Nucleus accumbens (tissue), 56 donors: ENCODE measurements around the gene OR52M1.
"Not testable (repeated sequence)": the region's sequence is repeated elsewhere in the genome, so short reads cannot be mapped to it uniquely, and the experiment has no call there.

Experiments used
- DNase-seq, 56 donors: peaks; one replicate each; lab custom pipeline; 2025; lab: John Stamatoyannopoulos, UW

The OR52M1 gene

GRCh38 chr11:4544891-4545290 is at the start of gene OR52M1:
Gene OR52M1, plus strand, starts transcription at chr11:4545191. Its CDS starts 0 bp downstream, at chr11:4545191.
- DNase-seq: no peak

- DNase-seq: no peak
Observed at GRCh38 chr11:4495487-4495886, 49.5 kb upstream of the OR52M1 start.

DNA sequence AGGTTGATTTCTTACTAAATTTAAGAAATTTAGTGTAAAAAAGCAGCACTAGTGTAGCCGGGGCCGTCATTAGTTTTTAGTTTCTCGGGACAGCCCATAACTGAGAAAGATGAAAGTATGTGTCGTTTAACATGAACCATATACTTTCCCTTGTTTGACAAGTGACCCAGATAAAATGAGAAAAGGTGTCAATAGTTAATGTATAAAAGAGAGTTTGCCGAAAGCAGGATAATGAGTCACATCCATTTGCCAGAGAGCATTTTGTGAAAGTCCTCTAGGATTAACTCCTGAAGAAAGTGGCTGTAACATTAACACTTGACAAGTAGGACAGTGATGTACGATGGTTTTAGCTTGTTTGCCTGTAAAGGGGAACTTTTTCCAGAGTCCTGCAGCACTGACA is 49.0 kb upstream of the OR52M1 start:
- DNase-seq: no peak

DNA sequence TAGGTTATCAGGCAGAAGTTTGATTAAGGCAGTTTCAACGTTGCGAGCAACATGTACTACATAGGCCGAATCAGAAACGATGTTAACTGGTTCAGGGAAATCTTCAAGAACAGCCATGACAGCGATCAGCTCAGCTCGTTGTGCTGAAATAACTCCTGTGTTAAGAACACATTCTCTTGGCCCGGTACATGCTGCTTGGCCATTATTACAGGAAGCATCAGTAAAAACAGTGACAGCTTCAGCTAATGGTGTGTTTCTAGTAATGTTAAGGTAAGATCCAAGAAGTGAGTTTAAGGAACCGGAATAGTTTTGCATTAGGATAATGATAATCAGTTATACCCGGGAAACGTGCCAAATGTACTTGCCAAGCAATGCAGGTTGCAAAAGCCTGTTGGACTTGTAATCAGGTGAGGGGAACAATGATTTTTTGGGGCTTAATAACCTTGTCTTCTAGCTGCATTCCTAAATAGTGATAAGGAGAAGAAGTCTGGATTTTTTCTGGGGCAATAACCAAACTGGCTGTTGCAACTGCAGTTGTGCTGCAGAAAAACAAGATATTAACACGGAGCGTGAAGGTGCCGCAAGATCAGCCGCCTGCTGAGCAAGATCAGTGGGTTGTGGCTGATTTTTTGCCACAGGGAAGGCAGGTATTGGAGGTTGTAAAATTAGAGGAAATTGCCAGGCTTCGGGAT is 48.3 kb upstream of the OR52M1 start:
- DNase-seq: no peak

GRCh38 chr11:4508886-4509285 is 36.1 kb upstream of the OR52M1 start:
- DNase-seq: no peak

- DNase-seq: peak in 6 of 56 donors; percentile 1 to 39 (median 16)
Observed at GRCh38 chr11:4511282-4512245, 33.4 kb upstream of the OR52M1 start.

GRCh38 chr11:4514196-4514595 is 30.8 kb upstream of the OR52M1 start:
- no peak for DNase-seq

DNA sequence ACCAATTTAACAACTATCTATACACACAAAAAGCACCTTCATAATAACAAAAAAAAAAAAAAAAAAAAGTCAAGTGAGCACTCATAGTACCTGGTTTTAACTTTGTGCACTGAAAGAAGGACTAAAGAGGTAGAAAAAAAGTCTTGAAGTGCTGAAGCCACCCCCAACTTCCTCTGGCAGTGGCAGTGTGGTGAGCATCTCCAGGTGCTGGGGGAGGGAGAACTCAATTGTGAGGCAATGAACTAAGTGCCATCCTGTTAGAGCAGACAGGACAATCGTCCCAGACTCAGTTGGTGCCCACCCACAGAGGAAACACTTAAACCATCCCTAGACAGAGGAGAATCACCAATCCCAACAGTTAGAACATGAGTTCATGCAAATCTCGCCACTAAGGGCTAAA is 22.7 kb upstream of the OR52M1 start:
- no peak for DNase-seq

- no peak for DNase-seq
Observed at GRCh38 chr11:4522752-4523151, 22.2 kb upstream of the OR52M1 start.

- no peak for DNase-seq
Observed at GRCh38 chr11:4523666-4524065, 21.3 kb upstream of the OR52M1 start.

DNA sequence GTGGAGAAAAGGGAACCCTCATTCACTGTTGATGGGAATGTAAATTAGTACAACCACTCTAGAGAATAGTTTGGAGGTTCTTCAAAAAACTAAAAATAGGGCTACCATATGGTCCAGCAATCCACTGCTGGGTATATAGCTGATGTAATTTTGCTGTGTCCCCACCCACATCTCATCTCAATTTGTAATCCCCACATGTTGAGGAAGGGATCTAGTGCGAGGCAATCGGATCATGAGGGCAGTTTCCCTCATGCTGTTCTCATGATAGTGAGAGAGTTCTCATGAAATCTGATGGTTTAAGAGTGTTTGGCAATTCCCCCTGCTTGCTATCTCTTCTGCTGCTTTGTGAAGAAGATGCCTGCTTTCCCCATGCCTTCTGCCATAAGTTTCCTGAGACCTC is 17.1 kb upstream of the OR52M1 start:
- DNase-seq: no peak

GRCh38 chr11:4531686-4532085 is 13.3 kb upstream of the OR52M1 start:
- not testable (repeated sequence) for DNase-seq

DNA sequence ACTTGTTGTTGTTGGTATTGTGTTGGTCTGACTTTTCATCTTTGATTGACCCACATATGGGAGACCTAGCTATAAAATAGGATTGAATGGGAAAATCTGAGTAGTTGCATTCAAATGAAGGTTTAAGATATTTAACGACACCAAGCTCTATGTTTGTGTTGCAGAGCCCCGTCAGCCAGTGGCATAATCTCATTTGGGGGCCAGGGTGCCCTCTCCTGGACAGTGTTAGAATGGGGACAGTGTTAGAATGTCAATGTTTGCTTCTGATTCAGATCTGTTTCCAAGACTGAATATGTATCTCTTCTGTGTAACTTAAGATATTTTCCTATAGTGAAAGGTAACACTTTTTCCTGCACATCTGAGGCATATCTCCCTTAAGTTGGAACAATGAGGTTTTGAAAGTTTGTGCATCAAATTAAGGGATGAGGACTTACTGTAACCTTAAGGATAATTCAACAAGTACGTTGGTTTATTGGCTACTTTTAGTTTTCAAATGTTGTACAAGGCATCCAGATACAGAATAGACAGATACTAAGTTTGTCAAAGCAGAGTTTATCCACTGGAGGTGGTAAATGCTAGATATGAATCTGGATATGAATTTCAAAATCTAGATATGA is 5.3 kb upstream of the OR52M1 start:
- DNase-seq: peak in 28 of 56 donors; percentile 0 to 72 (median 13)

DNA sequence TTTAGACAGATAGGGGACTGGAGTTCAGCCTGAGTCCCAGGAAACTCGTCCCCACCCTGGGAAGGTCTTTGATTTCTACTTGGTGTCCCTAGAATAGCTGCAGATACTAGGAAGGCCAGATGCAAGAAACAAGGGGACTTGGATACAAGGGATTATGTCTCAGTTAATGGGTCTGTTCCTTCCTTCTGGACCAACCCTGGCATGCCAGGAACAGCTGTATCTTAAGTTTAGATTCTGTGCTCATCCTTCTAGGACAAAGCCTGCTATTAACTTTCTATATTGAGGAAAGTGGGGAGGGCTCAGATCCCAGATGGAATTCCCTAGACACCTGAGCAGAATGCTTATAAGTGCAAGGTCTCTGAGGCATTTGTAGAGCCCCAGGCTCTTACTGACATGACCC is 3.9 kb upstream of the OR52M1 start:
- no peak for DNase-seq

GRCh38 chr11:4543561-4543960 is 1.4 kb upstream of the OR52M1 start:
- no peak for DNase-seq

DNA sequence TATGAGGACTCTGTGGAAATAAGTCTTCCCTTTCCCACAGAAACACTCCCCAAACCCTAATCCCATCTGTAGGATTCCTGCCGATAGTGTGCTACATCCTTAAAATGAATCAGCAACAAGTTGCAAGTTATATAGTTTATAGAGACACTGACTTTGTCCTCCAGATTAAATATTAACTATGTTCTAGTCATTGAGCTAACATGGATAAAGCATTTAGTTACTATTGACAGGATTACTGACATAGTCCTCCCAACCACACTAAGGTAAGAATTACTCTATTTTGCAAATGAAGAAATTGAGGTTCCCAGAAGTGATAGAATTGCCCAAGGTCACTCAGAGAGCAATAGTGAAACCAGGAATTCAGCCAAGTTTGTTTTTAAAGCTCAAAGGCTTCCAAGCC is 1.9 kb downstream of the OR52M1 start:
- DNase-seq: no peak

DNA sequence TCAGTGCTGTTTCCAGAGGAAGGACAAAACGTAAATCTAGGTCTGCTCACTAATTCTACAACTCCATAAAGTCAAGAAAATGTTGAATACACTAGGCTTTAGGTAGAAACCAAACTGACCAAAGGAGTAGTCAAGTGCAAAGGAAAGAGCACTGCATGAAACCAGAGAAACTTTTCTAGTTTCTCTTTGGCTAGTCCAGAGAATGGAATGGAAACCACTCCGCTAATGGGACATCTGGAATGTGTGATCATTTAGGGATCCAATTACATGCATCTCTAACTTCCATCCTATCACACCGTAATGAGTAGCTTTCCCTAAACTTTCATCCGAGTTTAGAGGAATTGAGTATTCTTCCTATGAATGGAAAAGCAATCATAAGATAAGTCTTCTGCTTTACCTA is 2.4 kb downstream of the OR52M1 start:
- DNase-seq: no peak

- DNase-seq: peak in 1 of 56 donors; percentile 23
Observed at GRCh38 chr11:4551346-4551979, 6.5 kb downstream of the OR52M1 start.

DNA sequence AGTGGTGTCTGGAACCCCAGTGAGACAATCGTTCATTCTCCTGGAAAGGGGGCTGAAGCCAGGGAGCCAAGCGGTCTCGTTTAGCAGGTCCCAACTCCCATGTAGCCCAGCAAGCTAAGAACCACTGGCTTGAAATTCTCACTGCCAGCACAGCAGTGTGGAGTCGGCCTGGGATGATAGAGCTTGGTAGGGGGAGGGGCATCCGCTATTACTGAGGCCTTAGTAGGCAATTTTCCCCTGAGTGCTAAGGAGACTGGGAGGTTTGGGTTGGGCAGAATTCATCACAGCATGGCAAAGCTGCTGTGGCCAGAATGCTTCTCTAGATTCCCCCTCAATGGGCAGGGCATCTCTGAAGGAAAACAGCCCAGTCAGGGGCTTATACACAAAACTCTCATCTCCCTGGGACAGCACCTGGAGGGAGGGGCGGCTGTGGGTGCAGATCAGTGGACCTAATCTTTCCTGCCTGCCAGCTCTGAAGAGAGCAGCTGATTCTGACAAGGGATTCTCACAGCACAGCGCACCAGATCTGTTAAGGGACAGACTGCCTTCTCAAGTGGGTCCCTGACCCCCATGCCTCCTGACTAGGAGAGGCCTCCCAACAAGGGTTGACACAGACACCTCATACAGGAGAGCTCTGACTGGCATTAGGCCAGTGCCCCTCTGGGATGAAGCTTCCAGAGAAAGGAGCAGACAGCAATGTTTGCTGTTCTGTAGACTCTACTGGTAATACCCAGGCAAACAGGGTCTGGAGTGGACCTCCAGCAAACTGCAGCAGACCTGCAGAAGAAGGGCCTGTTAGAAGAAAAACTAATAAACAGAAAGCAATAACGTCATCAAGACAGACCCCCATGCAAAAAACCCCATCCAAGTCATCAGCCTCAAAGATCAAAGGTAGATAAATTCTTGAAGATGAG is 14.8 kb downstream of the OR52M1 start:
- no peak for DNase-seq

DNA sequence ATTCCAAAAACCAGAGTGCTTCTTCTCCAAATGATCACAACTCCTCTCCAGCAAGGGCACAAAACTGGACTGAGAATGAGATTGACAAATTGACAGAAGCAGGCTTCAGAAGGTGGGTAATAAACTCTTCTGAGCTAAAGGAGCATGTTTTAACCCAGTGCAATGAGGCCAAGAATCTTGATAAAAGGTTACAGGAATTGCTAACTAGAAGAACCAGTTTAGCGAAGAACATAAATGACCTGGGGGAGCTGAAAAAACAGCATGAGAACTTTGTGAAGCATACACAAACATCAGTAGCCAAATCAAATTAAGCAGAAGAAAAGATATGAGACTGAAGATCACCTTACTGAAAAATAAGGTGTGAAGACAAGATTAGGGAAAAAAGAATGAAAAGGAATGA is 15.5 kb downstream of the OR52M1 start:
- no peak for DNase-seq
